Measurements from ENCODE around the gene ADCY9.
A peak's percentile ranks its signal among the peaks of the same experiment; 100 is the strongest.
"Not testable (repeated sequence)": the region's sequence is repeated elsewhere in the genome, so short reads cannot be mapped to it uniquely, and the experiment has no call there.

Gene ADCY9

DNA sequence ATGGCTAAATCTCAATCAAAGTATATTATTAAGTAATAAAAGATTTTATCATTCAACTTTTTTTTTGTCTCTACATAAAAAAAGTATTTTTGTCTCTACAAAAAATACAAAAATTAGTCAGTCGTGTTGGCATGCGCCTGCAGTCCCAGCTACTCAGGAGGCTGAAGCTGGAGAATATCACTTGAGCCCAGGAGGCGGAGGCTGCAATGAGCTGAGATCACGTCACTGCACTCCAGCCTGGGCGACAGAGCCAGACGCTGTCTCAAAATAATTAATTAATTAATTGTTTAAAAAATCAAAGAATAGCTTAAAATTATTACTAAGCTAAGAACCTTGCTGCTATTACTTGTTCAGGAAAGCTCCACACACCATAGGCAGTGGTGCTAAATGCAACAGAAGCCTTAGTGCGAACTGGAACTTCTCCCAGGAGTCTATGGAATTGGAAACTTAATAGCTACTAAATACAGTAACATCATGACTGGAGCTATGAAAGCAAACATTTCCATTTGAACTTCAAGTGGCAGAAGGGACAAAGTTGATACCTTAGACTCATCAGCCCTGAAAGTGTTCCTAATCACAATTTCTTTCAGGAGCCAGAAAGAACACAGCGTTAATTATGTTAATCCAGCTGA lies 22.6 kb downstream of the ADCY9 start:
- DNase-seq (ENCODE audit: low spot score), result no peak

DNA sequence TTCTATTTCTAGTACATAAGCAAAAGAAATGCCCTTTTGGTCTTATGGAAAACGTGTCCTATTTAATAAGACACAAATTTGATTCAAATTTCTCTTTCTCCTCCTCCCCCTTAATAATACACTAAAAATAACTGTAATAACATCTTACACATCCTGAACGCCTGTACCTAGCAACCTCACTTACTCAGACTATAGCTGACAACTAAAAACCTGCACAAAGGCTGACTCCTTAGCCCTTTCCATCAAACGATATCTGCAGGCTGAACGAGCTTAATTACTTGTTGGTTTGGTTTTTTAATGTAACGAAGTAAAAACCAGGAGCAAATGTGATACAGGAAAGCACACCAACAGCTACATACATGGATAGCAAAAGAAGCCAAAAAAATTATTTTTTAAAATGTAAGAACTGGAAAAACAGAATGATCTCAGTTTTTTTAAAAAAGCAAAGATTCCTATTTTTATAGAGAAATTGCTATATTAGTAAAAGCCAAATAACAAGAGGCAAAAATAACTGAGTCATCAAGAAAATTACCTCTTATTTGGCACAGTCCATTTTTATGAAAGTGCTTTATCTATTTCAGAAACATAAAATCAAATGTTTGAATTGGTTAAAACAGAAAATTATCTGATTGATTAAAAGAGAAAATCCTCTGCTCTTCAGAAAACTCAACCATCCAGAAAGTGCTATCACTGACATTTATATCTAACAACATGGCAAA lies 23.5 kb downstream of the ADCY9 start:
- no peak for DNase-seq (ENCODE audit: low spot score)

GRCh38 chr16:4091240-4092012 lies 24.8 kb downstream of the ADCY9 start:
- DNase-seq (ENCODE audit: low spot score), result no peak

DNA sequence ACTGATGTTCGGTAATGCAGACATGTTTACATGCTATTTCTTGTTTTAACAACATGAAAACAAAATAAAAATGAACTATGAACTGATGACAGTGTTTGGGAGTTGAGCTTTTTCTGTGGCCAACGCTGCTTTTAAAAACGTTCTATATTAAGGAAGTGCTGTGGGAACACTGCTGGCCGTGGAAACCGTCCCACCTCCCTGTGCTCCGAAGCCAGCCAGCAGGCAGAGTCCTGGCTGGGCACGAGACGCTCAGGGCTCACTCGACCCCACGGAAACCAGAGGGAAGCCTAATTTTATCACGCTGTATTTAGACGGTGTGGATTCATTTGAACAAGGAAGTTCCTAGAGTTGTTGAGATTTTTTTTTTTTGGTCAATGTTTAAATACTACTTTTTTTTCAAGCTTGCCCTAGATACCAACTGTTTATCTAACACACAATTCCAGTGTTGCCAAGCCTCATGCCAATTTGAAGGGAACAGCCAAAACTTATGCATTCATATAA lies 25.8 kb downstream of the ADCY9 start:
- no peak for DNase-seq (ENCODE audit: low spot score)

DNA sequence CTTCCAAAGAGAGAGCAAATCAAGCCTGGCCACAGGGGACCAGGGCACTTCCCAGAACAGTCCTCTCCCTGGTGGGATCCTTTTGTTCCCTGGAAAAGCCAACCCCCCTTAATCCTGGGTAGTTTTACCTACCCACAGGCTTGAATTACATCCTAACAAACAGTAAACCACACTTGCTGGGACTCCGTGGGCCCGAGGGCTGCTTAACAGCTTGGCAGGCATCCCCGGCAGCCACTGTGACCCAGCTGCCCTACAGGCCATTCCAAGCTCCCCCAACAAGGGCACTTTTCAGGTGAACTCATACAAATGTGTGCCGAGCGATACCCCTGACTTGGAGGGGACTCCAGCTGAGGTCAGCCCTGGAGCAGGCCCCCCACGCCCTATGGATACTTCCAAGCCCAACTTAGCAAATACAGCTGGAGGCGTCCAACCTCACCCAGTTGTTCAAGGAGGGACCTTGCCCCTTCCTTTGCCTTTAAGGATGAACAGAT lies 26.4 kb downstream of the ADCY9 start:
- no peak for DNase-seq (ENCODE audit: low spot score)

GRCh38 chr16:4089251-4089810 lies 26.9 kb downstream of the ADCY9 start:
- DNase-seq (ENCODE audit: low spot score), result no peak

DNA sequence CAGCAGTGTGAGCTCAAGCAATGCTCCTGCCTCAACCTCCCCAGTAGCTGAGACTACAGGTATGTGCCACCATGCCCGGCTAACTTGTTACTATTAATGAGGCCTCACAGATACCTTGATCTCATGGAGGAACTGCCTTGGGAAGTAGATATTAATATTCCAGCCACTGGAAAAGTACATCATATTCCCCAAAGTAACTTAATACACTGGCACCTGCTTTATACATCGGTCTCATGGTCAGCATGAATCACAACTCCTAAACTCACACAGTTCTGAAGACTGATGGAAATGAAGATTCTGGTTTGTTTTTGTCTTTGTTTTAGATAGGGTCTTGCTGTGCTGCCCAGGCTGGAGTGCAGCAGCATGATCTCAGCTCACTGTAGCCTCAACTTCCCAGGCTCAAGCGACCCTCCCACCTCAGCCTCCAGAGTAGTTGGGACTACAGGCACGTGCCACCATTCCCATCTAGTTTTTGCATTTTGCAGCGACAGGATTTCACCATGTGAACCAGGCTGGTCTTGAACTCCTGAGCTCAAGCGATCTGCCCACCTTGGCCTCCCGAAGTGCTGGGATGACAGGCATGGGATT lies 28.2 kb downstream of the ADCY9 start:
- no peak for DNase-seq (ENCODE audit: low spot score)

DNA sequence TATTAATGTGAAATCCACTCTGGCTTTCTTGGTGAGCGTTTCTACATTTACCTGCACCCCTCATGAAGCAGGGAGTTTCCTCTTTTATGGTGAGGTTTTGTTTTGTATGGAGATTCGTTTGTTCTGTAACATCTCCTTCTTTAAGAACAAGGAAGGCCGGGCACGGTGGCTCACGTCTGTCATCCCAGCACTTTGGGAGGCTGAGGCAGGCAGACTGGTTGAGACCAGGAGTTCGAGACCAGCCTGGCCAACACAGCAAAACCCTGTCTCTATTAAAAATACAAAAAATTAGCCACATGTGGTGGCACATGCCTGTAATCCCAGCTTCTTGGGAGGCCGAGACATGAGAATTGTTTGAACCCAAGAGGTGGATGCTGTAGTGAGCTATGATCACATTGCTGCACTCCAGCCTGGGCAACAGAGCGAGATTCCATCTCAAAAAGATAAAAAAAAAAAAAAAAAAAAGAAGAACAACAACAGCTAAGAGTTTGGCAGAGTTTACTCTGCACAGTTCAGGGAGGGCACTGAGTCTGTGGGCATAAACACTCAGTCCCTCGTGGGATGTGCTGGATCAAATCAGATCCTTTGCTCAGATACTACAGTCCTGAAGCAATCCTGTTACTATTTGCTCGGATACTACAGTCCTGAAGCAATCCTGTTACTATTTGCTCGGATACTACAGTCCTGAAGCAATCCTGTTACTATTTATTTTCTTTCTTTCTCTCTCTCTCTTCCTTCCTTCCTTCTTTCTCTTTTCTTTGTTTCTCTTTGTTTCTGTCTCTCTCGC lies 28.9 kb downstream of the ADCY9 start:
- DNase-seq (ENCODE audit: low spot score), result no peak

GRCh38 chr16:4086153-4086552 lies 30.1 kb downstream of the ADCY9 start:
- no peak for DNase-seq (ENCODE audit: low spot score)

DNA sequence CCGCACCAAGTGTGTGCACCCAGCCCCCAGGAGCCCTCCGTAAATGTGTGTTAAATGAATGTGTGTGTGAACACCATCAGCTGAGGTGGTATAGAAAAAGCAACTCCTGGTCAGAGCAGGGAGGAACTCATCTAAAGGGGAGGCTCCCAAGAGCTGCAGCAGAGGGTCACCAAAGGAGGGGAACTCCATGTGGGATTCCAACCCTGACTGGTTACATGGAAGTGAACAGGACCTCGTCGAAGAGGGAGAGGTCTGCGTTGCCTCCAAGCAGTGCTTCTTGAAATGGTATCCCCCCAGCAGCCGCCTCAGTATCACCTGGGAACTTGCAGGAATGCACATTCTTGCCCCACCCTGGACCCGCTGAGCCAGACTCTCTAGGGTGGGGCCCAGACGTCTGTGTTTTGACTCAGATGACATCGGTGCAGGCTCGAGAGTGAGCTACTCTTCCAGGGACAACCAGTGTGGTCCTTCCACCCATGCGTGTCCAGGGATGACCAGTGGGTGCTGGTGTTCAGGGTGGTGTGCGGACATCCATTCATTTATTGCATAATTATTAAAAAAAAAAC lies 30.8 kb downstream of the ADCY9 start:
- DNase-seq (ENCODE audit: low spot score), result no peak

DNA sequence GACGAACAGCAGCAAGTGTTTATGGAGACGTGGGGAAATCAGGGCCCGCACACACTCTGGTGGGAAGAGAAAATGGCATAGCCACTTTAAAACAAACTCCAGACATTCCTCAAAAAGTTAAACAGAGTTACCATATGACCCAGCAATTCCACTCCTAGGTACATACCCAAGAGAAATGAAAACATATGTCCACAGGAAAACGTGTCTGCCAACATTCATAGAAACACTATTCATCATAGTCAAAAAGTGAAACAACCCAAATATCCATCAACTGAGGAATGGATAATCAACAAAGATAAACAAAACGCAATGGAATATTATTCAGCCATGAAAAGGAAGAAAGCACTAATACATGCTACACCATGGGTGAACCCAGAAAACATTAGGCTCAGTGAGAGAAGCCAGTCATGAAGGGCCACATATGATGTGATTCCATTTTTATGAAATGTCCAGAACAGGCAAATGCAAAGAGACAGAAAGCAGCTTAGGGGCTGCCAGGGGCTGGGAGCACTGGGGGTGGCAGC lies 32.8 kb downstream of the ADCY9 start:
- DNase-seq (ENCODE audit: low spot score), result no peak

- no peak for DNase-seq (ENCODE audit: low spot score)
Measured at GRCh38 chr16:4082474-4083044, 33.7 kb downstream of the ADCY9 start.

DNA sequence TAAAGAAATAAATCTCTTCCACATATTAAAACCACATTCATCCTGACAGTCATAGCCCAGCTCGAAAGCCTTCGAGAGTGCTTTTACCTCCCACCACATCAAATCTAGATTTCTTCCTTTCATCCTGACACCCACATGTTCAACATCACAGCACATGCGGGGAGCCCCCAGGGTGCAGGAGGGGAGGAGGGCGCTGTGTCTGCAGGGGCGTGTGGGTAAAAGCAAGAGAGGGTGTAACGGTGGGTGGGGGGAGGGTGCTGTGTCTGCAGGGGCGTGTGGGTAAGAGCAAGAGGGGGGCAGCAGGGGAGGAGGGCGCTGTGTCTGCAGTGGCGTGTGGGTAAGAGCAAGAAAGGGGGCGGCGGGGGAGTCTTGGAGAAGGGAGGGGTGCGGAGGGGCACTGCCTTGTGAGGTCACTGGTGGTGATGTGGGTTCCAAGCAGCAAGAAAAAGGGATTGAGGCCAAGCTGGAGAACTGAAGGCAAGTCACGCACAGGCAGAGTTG lies 34.7 kb downstream of the ADCY9 start:
- peak; percentile 30 for DNase-seq (ENCODE audit: low spot score)

DNA sequence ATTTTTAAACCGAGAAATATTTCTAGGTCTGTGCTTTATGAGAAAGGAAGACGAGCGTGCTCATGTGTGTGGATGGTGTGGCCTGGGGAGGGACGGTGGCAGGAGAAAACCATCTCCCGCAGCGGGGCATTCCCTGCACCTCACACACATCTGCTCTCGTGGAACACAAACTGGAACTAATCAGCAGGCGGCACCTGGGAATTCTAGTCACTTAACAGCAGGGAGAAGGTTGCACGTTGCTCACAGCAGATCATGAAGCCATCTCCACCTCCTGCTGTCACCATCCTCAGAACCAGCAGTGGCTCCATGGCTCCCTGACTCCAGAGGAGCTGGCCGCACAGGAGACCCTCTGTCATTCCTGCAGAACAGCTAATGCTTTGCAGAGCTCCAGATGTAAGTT lies 35.2 kb downstream of the ADCY9 start:
- DNase-seq (ENCODE audit: low spot score), result no peak

GRCh38 chr16:4077174-4077649 lies 39.0 kb downstream of the ADCY9 start:
- DNase-seq (ENCODE audit: low spot score), result no peak

DNA sequence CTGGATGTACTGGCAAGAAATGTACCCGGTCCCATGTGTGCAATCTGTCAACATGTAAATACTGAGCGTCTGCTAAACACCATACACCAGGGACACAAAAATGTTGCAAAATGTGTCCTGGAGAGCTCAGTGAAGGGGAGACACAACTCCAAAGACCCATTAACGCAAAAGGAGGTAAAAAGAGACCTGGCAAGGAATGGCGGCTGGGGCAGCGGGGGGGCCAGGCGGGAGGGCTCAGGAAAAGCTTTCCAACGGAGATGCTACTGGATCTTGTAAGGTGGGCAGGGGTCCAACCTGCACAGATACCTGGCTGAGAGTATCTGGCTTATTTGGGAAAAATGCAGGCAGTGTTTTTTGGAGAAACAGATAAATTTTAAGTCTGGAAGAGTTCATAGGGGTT lies 40.7 kb downstream of the ADCY9 start:
- no peak for DNase-seq (ENCODE audit: low spot score)

GRCh38 chr16:4073150-4073549 lies 43.1 kb downstream of the ADCY9 start:
- not testable (repeated sequence) for DNase-seq (ENCODE audit: low spot score)

DNA sequence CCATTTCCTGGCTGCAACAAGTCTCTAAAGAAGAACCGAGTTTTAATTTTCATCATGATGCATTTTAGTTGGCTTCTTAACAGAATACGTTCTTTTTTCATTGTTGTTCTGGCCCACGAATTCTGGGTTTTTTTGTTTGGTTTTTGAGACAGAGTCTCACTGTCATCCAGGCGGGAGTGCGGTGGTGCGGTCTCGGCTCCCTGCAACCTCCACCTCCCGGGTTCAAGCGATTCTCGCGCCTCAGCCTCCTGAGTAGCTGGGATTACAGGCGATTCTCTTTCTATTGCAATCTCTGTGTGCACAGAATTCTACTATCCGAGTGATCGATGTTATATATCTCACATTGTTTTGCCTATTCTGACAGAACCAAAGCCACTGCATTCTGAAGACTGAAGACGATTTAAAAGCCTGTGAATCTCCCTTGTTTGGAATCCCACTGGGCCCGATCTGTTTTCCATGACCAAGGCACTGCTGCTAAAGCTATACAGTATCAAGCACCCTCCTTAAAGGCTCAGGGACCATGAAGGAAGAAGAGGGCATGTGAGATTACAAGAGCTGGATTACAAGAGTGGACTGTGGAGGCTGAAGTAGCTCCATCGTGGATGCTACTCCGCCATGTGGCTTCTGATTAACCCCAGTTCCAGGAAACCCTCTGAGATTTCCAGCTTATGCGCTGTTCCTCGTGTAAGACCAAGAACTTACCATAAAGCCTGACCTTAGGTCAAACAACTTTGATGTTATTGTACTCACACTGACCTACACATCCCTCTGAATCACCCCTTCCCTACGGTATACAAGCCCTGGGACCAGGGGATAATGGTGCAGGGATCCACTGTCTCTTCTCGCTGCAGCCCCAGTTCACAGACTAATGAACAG lies 44.3 kb downstream of the ADCY9 start:
- DNase-seq (ENCODE audit: low spot score), result no peak

DNA sequence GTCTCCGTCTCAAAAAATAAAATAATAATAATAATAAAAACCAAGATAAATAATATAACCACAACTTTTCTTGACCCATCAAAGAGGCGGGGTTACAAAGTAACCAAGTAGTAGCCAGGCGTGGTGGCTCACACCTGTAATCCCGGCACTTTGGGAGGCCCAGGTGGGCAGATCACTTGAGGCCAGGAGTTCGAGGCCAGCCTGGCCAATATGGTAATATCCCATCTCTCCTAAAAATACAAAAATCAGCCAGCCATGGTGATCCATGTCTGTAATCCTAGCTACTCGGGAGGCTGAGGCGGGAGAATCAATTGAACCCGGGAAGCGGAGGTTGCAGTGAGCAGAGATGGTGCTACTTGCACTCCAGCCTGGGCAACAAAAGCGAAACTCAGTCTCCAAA lies 45.3 kb downstream of the ADCY9 start:
- no peak for DNase-seq (ENCODE audit: low spot score)

Measured in Ammon's horn (tissue), 1 donor.